ENCODE measurements around the gene KCTD14. TPM values are rescaled to one million over a fixed set of nuclear protein-coding genes. Genes with fewer than 3 reads are reported as not detected.
A peak's percentile ranks its signal among the peaks of the same experiment; 100 is the strongest.

The KCTD14 gene
- total and polyA plus RNA-seq, 9 of the 15 experiments (the other 6 are each of a cell fraction or from before 2014, with no cell fraction given) = 0.04 to 0.30 (median 0.11) TPM; not detected in 2

- TF ChIP-seq STAT6 (CRISPR knock-in tag; IDR thresholded peaks at IDR 0.05) (no peak), BRD9 (IDR thresholded peaks at IDR 0.05; ENCODE audit: low read depth, partially characterized antibody) (no peak), MCM3 (IDR thresholded peaks at IDR 0.05) (no peak), RAD51 (IDR thresholded peaks at IDR 0.05; ENCODE audit: borderline replicate concordance, low read depth) (no peak), DNMT1 (IDR thresholded peaks at IDR 0.05) (no peak), ATF7 (IDR thresholded peaks at IDR 0.05) (peak; percentile 19; the same call in 1 of the 2 replicates), SREBF1 (IDR thresholded peaks at IDR 0.05; ENCODE audit: borderline replicate concordance, low read depth, low read length) (no peak), ZNF384 (IDR thresholded peaks at IDR 0.05; ENCODE audit: low read depth, low read length) (no peak), FOXP4 (CRISPR knock-in tag; IDR thresholded peaks at IDR 0.05; ENCODE audit: borderline replicate concordance) (no peak), SAP30 (IDR thresholded peaks at IDR 0.05; ENCODE audit: borderline replicate concordance, insufficient read depth, low read depth, low read length, poor library complexity, severe bottlenecking) (no peak), CHD7 (IDR thresholded peaks at IDR 0.05; ENCODE audit: low read depth, low read length) (no peak)
Observed at GRCh38 chr11:78034623-78035022, 11.5 kb upstream of the KCTD14 start (continued).
